Tibial nerve (tissue), 4 donors: Measurements from ENCODE around the gene NOP53.

Experiments used
- EP300 ChIP-seq, 2 donors: sonication (generic); formaldehyde crosslinking; IDR thresholded peaks; one replicate each; pipeline ENCODE4 v1.6.1; 2017; ENCODE audit warnings: antibody characterized with exemption in 2 of 2, mild to moderate bottlenecking in 1 of 2
- POLR2A ChIP-seq, 2 donors: fragments of 450-650 bp; IDR thresholded peaks; one replicate each; pipeline ENCODE4 v1.6.1; 2017; ENCODE audit warnings: antibody characterized with exemption in 2 of 2, mild to moderate bottlenecking in 2 of 2, moderate library complexity in 2 of 2
- TF ChIP-seq, protein P1 (sequence below), 5 experiments: fragments of 200-600 bp in 3 of 5; fragments of 450-650 bp in 2 of 5; sonication (generic) in 3 of 5; IDR thresholded peaks; one replicate each; pipeline ENCODE4 v1.5.1; 2016 to 2019; ENCODE audit warnings: antibody characterized with exemption in 5 of 5, mild to moderate bottlenecking in 3 of 5, moderate library complexity in 2 of 5

DNA sequence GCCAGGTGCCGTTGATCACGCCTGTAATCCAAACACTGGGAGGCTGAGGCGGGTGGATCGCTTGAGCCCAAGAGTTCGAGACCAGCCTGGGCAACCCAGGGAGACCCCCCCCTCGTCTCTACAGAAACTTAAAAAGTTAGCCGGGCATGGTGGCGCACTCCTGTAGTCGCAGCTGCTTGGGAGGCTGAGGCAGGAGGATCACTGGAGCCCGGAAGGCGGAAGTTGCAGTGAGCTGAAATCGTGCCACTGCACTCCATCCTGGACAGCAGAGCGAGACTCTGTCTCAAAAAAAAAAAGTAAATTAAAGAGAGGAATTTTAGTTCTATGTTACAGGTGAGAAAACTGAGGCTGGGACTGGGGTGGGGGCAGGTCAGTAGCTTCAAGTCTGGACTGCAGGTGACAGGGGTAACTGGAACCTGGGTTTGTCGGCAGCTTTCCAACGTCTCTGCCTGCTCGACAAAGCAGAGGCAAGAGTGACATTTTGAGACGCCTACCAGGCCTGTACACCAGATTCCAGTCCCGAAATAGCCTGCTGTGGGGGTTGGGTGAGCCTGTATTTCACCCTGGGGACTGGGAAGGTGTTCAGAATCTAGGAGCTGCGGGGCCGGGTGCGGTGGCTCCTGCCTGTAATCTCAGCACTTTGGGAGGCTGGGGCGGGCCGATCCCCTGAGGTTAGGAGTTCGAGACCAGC lies 34.3 kb downstream of the NOP53 start:
- TF ChIP-seq, protein P1, sequence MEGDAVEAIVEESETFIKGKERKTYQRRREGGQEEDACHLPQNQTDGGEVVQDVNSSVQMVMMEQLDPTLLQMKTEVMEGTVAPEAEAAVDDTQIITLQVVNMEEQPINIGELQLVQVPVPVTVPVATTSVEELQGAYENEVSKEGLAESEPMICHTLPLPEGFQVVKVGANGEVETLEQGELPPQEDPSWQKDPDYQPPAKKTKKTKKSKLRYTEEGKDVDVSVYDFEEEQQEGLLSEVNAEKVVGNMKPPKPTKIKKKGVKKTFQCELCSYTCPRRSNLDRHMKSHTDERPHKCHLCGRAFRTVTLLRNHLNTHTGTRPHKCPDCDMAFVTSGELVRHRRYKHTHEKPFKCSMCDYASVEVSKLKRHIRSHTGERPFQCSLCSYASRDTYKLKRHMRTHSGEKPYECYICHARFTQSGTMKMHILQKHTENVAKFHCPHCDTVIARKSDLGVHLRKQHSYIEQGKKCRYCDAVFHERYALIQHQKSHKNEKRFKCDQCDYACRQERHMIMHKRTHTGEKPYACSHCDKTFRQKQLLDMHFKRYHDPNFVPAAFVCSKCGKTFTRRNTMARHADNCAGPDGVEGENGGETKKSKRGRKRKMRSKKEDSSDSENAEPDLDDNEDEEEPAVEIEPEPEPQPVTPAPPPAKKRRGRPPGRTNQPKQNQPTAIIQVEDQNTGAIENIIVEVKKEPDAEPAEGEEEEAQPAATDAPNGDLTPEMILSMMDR (IDR thresholded peaks at IDR 0.05) = no peak
- TF ChIP-seq POLR2A (IDR thresholded peaks at IDR 0.05) (peak in 1 of 2 donors; percentile 52), EP300 (IDR thresholded peaks at IDR 0.05) (peak in 1 of 2 donors; percentile 81)
